ENCODE measurements around the gene CDC42BPB.

CDC42BPB gene

GRCh38 chr14:103022685-103023044 is 34.7 kb downstream of the CDC42BPB start:
- TF ChIP-seq CTCF (IDR thresholded peaks at IDR 0.05; ENCODE audit: low read depth, low read length), result no peak
- no peak overlapping the region for H3K4me3 ChIP-seq (ENCODE audit: low read depth, low read length)

- H3K4me3 ChIP-seq (ENCODE audit: low read depth, low read length), result no peak overlapping the region
- TF ChIP-seq CTCF (IDR thresholded peaks at IDR 0.05; ENCODE audit: low read depth, low read length), result no peak
These were observed 35.2 kb downstream of the CDC42BPB start for GRCh38 chr14:103022002-103022684.

GRCh38 chr14:103021684-103022001 is 35.7 kb downstream of the CDC42BPB start:
- no peak overlapping the region for H3K4me3 ChIP-seq (ENCODE audit: low read depth, low read length)
- TF ChIP-seq CTCF (IDR thresholded peaks at IDR 0.05; ENCODE audit: low read depth, low read length), result no peak

GRCh38 chr14:103020271-103021170 is 36.8 kb downstream of the CDC42BPB start:
- no peak for TF ChIP-seq CTCF (IDR thresholded peaks at IDR 0.05; ENCODE audit: low read depth, low read length)
- H3K4me3 ChIP-seq (ENCODE audit: low read depth, low read length), result no peak overlapping the region

- TF ChIP-seq CTCF (IDR thresholded peaks at IDR 0.05; ENCODE audit: low read depth, low read length), result no peak
- no peak overlapping the region for H3K4me3 ChIP-seq (ENCODE audit: low read depth, low read length)
These were observed 37.5 kb downstream of the CDC42BPB start for GRCh38 chr14:103019826-103020225.

- H3K4me3 ChIP-seq (ENCODE audit: low read depth, low read length), result no peak overlapping the region
- no peak for TF ChIP-seq CTCF (IDR thresholded peaks at IDR 0.05; ENCODE audit: low read depth, low read length)
These were observed 38.1 kb downstream of the CDC42BPB start for GRCh38 chr14:103019236-103019635.

- H3K4me3 ChIP-seq (ENCODE audit: low read depth, low read length), result no peak overlapping the region
- TF ChIP-seq CTCF (IDR thresholded peaks at IDR 0.05; ENCODE audit: low read depth, low read length), result no peak
These were observed 40.8 kb downstream of the CDC42BPB start for GRCh38 chr14:103016594-103016993.

Measured in WI38 (cell line).